ENCODE results near the gene BMP6.

The BMP6 gene

DNA sequence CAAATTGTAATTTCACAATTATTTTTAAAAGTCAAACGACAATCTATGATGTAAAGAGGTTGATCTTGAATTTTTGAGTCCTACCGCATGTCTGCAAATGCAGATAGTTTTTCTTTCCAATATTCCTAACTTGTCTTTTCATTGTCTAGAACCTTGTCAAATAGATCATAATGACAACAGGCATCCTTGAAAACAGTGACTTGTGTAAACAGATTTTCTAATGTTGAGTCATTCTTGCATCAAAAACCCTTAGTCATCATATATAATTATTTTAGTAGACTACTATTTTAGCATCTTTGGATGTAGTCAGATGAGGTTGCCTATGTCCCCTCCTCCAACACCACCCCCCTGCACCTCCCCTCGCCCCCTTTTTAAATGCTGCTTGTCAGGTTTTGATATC is 43.8 kb downstream of the BMP6 start:
- H3K36me3 ChIP-seq (ENCODE audit: insufficient read depth, low read length) = no peaks in the 10 kb centered on the region
- H3K4me1 ChIP-seq (ENCODE audit: insufficient read depth, low read length) = no peaks in the 10 kb centered on the region
- H3K4me3 ChIP-seq (ENCODE audit: low read length) = no peak overlapping the region
- no peaks in the 10 kb centered on the region for H3K27me3 ChIP-seq (ENCODE audit: insufficient read depth, low read length)
- no peaks in the 10 kb centered on the region for H3K9me3 ChIP-seq (ENCODE audit: low read length)
- H2AFZ ChIP-seq (ENCODE audit: low read depth, low read length) = no peak overlapping the region

DNA sequence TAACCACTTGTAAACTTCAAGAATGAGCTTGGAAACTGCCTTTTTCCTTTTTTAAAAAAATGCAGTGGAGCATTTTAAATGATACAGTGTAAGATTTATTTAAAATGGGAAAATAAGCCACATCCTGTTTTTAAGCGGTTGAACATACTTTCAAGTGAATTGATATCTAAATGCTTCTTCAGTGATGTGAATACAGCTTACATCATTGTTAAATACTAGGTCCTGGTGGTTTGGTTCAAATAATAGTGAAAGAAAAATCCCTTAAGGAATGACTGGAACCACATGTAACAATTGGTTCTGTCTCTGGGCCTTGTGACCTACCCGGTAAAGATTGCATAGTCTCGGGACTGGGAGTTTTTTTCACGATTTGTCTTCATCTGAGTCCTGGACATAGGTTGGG is 44.2 kb downstream of the BMP6 start:
- H3K9me3 ChIP-seq (ENCODE audit: low read length) = no peaks in the 10 kb centered on the region
- H3K36me3 ChIP-seq (ENCODE audit: insufficient read depth, low read length) = no peaks in the 10 kb centered on the region
- no peaks in the 10 kb centered on the region for H3K27me3 ChIP-seq (ENCODE audit: insufficient read depth, low read length)
- no peak overlapping the region for H3K4me3 ChIP-seq (ENCODE audit: low read length)
- H3K4me1 ChIP-seq (ENCODE audit: insufficient read depth, low read length) = no peaks in the 10 kb centered on the region
- no peak overlapping the region for H2AFZ ChIP-seq (ENCODE audit: low read depth, low read length)

DNA sequence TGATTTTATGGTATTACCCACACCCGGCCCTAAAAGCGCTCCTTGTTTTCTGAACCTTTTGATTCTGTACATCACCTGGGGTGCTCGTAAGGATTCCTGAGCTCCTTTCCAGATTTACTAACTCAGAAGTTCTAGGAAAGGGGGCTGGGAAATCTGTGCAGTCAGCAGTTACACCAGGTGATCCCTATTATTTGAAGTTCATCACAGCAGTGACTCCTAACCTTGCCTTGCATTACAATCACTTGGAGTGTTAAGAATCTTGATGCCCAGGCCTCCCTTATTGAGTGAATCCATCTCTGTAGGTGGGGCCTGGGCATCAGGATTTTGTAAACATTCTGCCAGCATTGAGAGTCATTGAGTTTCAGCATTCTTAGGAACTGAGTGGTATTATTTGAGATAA is 44.7 kb downstream of the BMP6 start:
- H3K9me3 ChIP-seq (ENCODE audit: low read length) = no peaks in the 10 kb centered on the region
- H3K36me3 ChIP-seq (ENCODE audit: insufficient read depth, low read length) = no peaks in the 10 kb centered on the region
- H3K4me1 ChIP-seq (ENCODE audit: insufficient read depth, low read length) = no peaks in the 10 kb centered on the region
- no peak overlapping the region for H2AFZ ChIP-seq (ENCODE audit: low read depth, low read length)
- H3K27me3 ChIP-seq (ENCODE audit: insufficient read depth, low read length) = no peaks in the 10 kb centered on the region
- H3K4me3 ChIP-seq (ENCODE audit: low read length) = no peak overlapping the region

DNA sequence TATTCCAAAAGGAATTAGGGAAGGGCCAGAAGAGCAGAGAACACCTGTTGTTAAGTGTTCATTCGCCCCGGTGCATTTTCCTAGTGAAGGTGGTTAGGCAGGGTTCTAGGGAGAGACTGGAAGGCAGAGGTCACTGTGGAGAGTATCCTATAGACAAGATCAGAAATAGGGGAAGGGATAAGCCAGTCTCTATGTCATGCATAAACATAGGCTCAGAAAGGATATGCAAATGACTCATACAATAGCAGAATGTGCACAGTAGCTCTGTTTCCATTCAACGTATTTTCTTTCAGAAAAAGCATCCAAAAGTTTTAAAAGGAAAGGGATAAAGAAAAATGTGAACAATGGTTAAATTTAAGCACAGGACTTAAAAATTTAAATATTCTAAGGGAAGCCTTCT is 47.4 kb downstream of the BMP6 start:
- H2AFZ ChIP-seq (ENCODE audit: low read depth, low read length) = no peak overlapping the region
- H3K36me3 ChIP-seq (ENCODE audit: insufficient read depth, low read length) = no peaks in the 10 kb centered on the region
- H3K9me3 ChIP-seq (ENCODE audit: low read length) = no peaks in the 10 kb centered on the region
- no peaks in the 10 kb centered on the region for H3K4me1 ChIP-seq (ENCODE audit: insufficient read depth, low read length)
- no peak overlapping the region for H3K4me3 ChIP-seq (ENCODE audit: low read length)
- H3K27me3 ChIP-seq (ENCODE audit: insufficient read depth, low read length) = no peaks in the 10 kb centered on the region

DNA sequence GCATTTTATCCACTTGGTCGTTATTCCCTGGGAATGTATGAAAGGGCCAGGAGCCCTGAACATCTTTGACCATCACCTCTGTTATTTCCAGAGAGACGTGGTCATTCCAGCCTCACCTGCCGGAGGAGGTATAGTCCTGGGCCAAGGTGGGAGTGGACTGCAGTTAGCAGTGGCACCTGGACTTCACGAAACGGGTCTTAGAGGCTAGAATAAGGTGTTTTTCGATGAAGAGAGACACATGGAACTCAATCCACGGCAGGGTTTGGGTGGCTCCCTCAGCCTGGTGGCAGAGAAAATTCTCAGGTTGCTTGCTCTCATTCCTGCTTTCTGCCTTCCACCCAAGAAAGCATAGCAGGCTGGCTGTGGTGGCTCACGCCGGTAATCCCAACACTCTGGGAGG is 48.0 kb downstream of the BMP6 start:
- Histone ChIP-seq H3K9me3 (ENCODE audit: low read length) (no peaks in the 10 kb centered on the region), H2AFZ (ENCODE audit: low read depth, low read length) (no peak overlapping the region), H3K36me3 (ENCODE audit: insufficient read depth, low read length) (no peaks in the 10 kb centered on the region), H3K4me1 (ENCODE audit: insufficient read depth, low read length) (no peaks in the 10 kb centered on the region), H3K27me3 (ENCODE audit: insufficient read depth, low read length) (no peaks in the 10 kb centered on the region), H3K4me3 (ENCODE audit: low read length) (no peak overlapping the region)

DNA sequence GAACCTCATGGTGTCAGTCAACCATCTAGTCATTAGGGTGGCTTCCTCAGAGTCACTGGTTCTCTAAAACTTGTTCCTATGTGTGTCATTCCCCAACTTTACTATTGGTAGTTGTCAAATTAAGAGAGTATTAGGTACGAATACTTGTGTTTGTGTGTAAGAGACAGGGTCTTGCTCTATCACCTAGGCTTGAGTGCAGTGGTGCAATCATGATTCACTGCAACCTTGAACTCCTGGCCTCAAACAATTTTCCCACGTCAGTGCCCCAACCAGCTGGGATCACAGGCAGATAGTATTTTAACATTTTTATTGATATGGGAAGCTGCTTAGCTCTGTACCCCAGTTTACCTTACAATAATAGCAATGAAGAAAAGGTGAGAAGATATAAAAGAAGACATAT is 50.6 kb downstream of the BMP6 start:
- no peak overlapping the region for H3K4me3 ChIP-seq (ENCODE audit: low read length)
- H3K27me3 ChIP-seq (ENCODE audit: insufficient read depth, low read length) = no peaks in the 10 kb centered on the region

DNA sequence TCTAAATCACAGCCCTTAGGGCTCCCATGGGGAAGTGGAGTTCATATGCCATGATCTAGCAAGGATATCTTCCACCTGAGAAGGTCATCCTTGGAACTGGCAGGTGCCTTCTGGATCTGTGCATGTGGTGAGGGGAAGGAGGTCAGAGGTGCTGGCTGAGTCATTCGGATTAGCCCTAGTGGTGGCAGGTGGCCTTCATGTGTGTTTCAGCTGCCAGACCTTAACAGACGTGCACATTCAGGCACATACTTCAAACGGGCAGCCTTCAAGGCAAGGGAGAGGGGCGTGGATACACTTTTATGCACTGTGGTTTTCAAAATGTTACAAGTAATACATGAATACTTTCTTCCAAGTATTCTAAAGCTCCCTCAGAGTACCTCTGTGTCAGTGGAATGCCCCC is 51.2 kb downstream of the BMP6 start:
- no peak overlapping the region for H2AFZ ChIP-seq (ENCODE audit: low read depth, low read length)
- no peaks in the 10 kb centered on the region for H3K4me1 ChIP-seq (ENCODE audit: insufficient read depth, low read length)
- H3K9me3 ChIP-seq (ENCODE audit: low read length) = no peaks in the 10 kb centered on the region
- no peaks in the 10 kb centered on the region for H3K36me3 ChIP-seq (ENCODE audit: insufficient read depth, low read length)
- H3K27me3 ChIP-seq (ENCODE audit: insufficient read depth, low read length) = peaks cover 4% of the 10 kb centered on the region
- no peak overlapping the region for H3K4me3 ChIP-seq (ENCODE audit: low read length)

More for the DNA sequence above, 50.6 kb downstream of the BMP6 start:
- Histone ChIP-seq H2AFZ (ENCODE audit: low read depth, low read length) (no peak overlapping the region), H3K9me3 (ENCODE audit: low read length) (no peaks in the 10 kb centered on the region), H3K4me1 (ENCODE audit: insufficient read depth, low read length) (no peaks in the 10 kb centered on the region), H3K36me3 (ENCODE audit: insufficient read depth, low read length) (no peaks in the 10 kb centered on the region)

DNA sequence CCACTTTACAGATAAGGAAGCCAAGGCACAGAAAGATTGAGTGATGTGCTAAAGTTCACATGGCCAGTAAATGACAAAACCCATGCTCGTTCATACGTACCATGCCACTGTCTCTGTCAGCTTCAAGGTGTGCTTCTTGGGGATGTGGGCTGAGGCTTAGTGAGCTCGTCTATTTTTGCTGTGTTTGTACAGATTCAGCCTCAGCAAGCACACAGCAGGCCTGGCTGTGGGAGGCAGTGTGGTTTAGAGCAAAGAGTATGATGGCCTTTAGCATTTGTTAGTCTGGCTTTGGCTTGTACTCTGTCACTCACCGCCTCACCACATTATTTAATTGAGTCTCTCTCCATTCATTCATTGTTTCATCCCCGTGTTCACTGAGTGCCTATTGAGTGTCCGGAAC is 55.3 kb downstream of the BMP6 start:
- Histone ChIP-seq H2AFZ (ENCODE audit: low read depth, low read length) (no peak overlapping the region), H3K36me3 (ENCODE audit: insufficient read depth, low read length) (no peaks in the 10 kb centered on the region), H3K9me3 (ENCODE audit: low read length) (no peaks in the 10 kb centered on the region), H3K4me1 (ENCODE audit: insufficient read depth, low read length) (no peaks in the 10 kb centered on the region), H3K27me3 (ENCODE audit: insufficient read depth, low read length) (peaks cover 10% of the 10 kb centered on the region), H3K4me3 (ENCODE audit: low read length) (no peak overlapping the region)

DNA sequence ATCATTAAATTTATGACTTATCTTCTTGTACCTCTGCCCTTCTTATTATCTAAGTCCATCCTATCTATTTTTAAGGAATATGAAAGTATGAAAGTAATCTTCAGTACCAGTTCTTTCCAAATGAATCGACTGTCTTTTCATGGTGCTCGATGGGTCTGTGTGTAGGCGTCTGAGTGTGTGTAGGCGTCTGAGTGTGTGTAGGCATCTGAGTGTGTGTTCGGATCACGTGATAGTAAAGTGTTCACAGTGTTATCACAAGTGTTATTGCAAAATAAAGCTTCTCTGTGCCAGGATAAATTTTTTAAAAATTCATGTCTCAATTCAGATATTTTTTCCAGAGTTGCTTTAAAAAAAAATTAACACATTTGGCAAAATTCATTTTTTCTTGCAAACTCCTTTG is 58.3 kb downstream of the BMP6 start:
- no peak overlapping the region for H2AFZ ChIP-seq (ENCODE audit: low read depth, low read length)
- H3K9me3 ChIP-seq (ENCODE audit: low read length) = no peaks in the 10 kb centered on the region
- no peak overlapping the region for H3K4me3 ChIP-seq (ENCODE audit: low read length)
- H3K36me3 ChIP-seq (ENCODE audit: insufficient read depth, low read length) = no peaks in the 10 kb centered on the region
- H3K27me3 ChIP-seq (ENCODE audit: insufficient read depth, low read length) = peaks cover 10% of the 10 kb centered on the region
- no peaks in the 10 kb centered on the region for H3K4me1 ChIP-seq (ENCODE audit: insufficient read depth, low read length)

DNA sequence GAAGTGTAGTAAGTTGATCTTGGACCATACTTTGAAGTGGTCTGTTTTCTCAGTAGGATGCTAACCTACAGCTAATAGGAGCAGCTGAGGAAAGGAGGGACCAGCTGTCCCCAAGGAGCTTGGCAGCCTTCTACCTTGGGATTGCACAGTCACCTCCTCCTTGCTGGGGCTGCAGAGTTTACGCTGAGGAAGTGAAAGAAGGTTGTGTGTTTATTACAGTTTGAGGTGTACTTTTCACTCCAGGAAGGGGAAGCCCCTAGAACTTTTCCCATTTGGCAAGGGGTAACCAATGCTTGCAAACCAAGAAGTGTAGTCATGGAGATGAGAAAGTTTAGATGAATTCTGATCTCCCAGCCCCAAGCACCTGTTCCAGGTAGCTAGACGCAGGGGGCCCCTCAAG is 58.8 kb downstream of the BMP6 start:
- H3K36me3 ChIP-seq (ENCODE audit: insufficient read depth, low read length) = no peaks in the 10 kb centered on the region
- H2AFZ ChIP-seq (ENCODE audit: low read depth, low read length) = no peak overlapping the region
- no peak overlapping the region for H3K4me3 ChIP-seq (ENCODE audit: low read length)
- H3K9me3 ChIP-seq (ENCODE audit: low read length) = no peaks in the 10 kb centered on the region
- H3K27me3 ChIP-seq (ENCODE audit: insufficient read depth, low read length) = peaks cover 10% of the 10 kb centered on the region
- H3K4me1 ChIP-seq (ENCODE audit: insufficient read depth, low read length) = no peaks in the 10 kb centered on the region

DNA sequence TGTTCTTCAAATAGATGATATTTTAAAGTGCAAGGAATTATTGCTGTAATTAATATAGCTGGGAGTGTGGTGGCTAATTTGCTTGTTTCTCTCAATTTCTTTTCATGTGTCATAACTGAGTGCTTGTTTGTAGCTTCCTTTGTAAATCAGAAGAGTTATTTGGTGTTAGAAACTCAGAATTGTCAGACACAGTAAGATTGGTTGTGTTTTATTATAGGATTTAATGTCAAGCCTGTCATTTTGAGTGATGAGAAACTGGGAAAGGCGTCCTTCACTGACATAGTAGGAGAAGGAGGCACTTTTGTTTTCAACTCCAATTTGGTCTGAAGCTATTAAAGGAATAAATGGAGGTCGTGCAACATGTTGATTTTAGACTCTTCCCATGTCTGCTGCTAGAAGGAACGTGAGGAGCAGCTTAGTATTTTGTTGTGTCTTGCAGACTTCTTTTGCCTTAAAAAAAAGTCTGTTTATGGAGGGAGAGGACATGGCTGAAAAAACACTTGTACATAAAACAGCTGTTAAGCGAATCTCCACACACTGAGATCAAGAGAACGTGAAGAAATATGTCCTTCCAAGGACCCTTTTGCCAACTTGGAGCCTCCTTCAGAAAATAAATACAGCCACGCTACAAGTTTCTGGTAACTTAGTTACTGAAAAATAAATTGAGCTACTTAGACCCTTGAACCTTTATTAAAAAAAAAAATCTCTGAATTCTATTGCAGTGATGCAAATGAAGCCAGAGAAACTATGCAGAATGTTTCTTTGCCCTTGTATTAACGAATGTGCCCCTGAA is 59.5 kb downstream of the BMP6 start:
- H3K27me3 ChIP-seq (ENCODE audit: insufficient read depth, low read length) = peaks cover 10% of the 10 kb centered on the region
- H3K9me3 ChIP-seq (ENCODE audit: low read length) = no peaks in the 10 kb centered on the region
- H3K36me3 ChIP-seq (ENCODE audit: insufficient read depth, low read length) = no peaks in the 10 kb centered on the region
- no peak overlapping the region for H2AFZ ChIP-seq (ENCODE audit: low read depth, low read length)
- no peak overlapping the region for H3K4me3 ChIP-seq (ENCODE audit: low read length)
- H3K4me1 ChIP-seq (ENCODE audit: insufficient read depth, low read length) = no peaks in the 10 kb centered on the region

DNA sequence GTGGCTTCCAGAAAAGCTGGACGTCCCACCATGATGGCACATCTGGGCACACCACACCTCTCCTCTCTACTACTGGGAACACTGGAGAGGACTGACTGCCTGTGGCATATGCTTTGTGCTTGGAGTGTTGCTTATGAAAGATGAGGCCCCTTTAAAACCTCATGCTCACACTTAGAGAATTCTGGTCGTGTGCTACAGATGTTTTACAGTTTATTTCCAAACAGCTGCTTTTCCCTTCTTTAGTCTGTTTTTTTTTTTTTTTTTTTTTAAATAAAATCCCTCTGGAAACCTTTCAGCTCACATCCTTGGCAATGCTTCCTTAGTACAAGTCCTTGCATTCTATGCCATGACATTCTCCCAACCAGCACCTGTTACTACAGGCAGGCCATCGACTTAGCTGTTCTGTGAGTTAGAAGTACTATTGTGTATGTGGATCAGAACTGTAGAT is 60.3 kb downstream of the BMP6 start:
- Histone ChIP-seq H3K4me1 (ENCODE audit: insufficient read depth, low read length) (no peaks in the 10 kb centered on the region), H3K4me3 (ENCODE audit: low read length) (no peak overlapping the region), H3K9me3 (ENCODE audit: low read length) (no peaks in the 10 kb centered on the region), H2AFZ (ENCODE audit: low read depth, low read length) (no peak overlapping the region), H3K27me3 (ENCODE audit: insufficient read depth, low read length) (peaks cover 10% of the 10 kb centered on the region), H3K36me3 (ENCODE audit: insufficient read depth, low read length) (no peaks in the 10 kb centered on the region)

DNA sequence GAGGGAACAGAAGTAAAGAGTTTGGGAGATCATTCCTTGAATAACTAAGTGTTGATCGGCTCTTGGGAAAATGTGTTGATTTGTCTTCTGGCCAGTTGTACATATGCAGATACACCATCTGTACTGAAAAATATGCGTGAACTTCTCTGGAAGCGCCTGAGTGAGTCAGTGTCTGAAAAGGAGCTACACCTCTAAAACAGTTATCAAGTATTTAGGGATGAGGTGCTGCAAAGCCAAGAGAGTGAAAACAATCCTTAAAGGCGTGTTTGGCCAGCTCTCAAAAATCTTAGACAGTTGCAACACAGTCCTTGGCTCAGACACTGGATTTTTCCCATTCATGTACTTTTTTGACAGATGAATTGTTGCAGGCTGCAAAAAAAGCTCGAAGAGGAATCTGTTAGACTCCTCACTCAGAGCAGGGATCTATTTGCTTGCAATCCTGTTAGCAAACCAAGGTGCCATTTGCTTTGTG is 61.3 kb downstream of the BMP6 start:
- Histone ChIP-seq H2AFZ (ENCODE audit: low read depth, low read length) (no peak overlapping the region), H3K9me3 (ENCODE audit: low read length) (no peaks in the 10 kb centered on the region), H3K36me3 (ENCODE audit: insufficient read depth, low read length) (no peaks in the 10 kb centered on the region), H3K27me3 (ENCODE audit: insufficient read depth, low read length) (peaks cover 8% of the 10 kb centered on the region), H3K4me1 (ENCODE audit: insufficient read depth, low read length) (no peaks in the 10 kb centered on the region), H3K4me3 (ENCODE audit: low read length) (no peak overlapping the region)

DNA sequence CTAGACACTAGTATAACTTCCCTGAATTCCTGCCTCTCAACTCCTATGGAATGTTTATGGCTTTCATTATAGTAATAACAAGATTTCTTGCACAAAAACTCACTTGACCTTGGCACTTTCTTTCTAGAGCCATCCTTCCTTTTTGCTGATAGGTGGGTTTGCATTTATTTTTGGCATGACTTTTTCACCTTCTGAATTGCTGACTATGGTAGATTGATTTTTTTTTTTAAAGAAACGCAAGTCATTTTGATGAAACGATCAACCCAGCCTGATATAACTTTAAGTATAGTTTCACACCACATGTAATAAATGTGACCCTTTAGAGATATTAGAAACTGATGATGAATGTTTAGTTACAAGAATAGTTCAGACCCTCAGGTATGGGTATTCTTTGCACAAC is 61.8 kb downstream of the BMP6 start:
- Histone ChIP-seq H3K27me3 (ENCODE audit: insufficient read depth, low read length) (peaks cover 12% of the 10 kb centered on the region), H3K36me3 (ENCODE audit: insufficient read depth, low read length) (no peaks in the 10 kb centered on the region), H3K4me1 (ENCODE audit: insufficient read depth, low read length) (no peaks in the 10 kb centered on the region), H3K9me3 (ENCODE audit: low read length) (no peaks in the 10 kb centered on the region), H3K4me3 (ENCODE audit: low read length) (no peak overlapping the region), H2AFZ (ENCODE audit: low read depth, low read length) (no peak overlapping the region)

Data from neuron (in vitro differentiated cells).